PC-3 (cell line): ENCODE data around the gene KATNBL1. TPM values are rescaled to one million over a fixed set of nuclear protein-coding genes. Genes with fewer than 3 reads are reported as not detected.
"Not testable (repeated sequence)": the region's sequence is repeated elsewhere in the genome, so short reads cannot be mapped to it uniquely, and the experiment has no call there.

ENCODE experiments used
- ATAC-seq: fragments of 200-7000 bp; cut with Tn5 transposase; 2 replicates; pipeline ENCODE4 v1.9.1; 2020; ENCODE audit warnings: mild to moderate bottlenecking, moderate library complexity
- BruUV-seq: library from RNA; stranded (reverse); fragments of 400-500 nt; replicated peaks from 2 replicates; lab custom pipeline; 2021; lab: Mats Ljungman, UMichigan
- CTCF ChIA-PET: fragments of 300-600 bp; sonication (Branson Sonifier 250); formaldehyde crosslinking; loops from one replicate; lab custom pipeline; 2022; ENCODE audit warnings: antibody characterized with exemption; lab: Charles Lee
- POLR2A ChIA-PET: fragments of 300-600 bp; sonication (Branson Sonifier 250); formaldehyde crosslinking; loops from one replicate; lab custom pipeline; 2022; ENCODE audit warnings: antibody characterized with exemption; ENCODE audit not compliant: unreplicated experiment; lab: Charles Lee
- DNase-seq: peaks from one replicate; pipeline ENCODE4 v3.0.0-alpha.2; 2015
- H2AFZ ChIP-seq: fragments of 300-600 bp; sonication (generic); 2 replicates; pipeline ENCODE4 v1.6.0; 2016; ENCODE audit warnings: antibody characterized with exemption, low read length
- H3F3A ChIP-seq: fragments of 300-600 bp; sonication (generic); one replicate; pipeline ENCODE4 v1.6.0; 2017; ENCODE audit warnings: antibody characterized with exemption, low read length, control low read depth, mild to moderate bottlenecking; ENCODE audit not compliant: unreplicated experiment
- H3K27ac ChIP-seq: fragments of 300-600 bp; sonication (generic); 2 replicates; pipeline ENCODE4 v1.5.1; 2016; ENCODE audit warnings: mild to moderate bottlenecking, low read length
- H3K27me3 ChIP-seq: fragments of 300-600 bp; sonication (generic); 2 replicates; pipeline ENCODE4 v1.6.1; 2016; ENCODE audit warnings: low read length, mixed read lengths
- H3K36me3 ChIP-seq: fragments of 300-600 bp; sonication (generic); 2 replicates; pipeline ENCODE4 v1.6.1; 2016; ENCODE audit warnings: low read depth, mixed run types, low read length, mixed read lengths
- H3K4me1 ChIP-seq: fragments of 300-600 bp; sonication (generic); 2 replicates; pipeline ENCODE4 v1.5.1; 2016; ENCODE audit warnings: low read length; ENCODE audit not compliant: insufficient read depth
- H3K4me2 ChIP-seq: fragments of 300-600 bp; sonication (generic); 2 replicates; pipeline ENCODE4 v1.6.0; 2016; ENCODE audit warnings: low read length
- H3K4me3 ChIP-seq: fragments of 300-600 bp; sonication (generic); 2 replicates; pipeline ENCODE4 v1.5.1; 2016; ENCODE audit warnings: mild to moderate bottlenecking, low read length, mixed read lengths
- H3K79me2 ChIP-seq: fragments of 300-600 bp; sonication (generic); 2 replicates; pipeline ENCODE4 v1.6.1; 2017; ENCODE audit warnings: low read length, mixed read lengths
- H3K9ac ChIP-seq: fragments of 300-600 bp; sonication (generic); 2 replicates; pipeline ENCODE4 v1.6.0; 2016; ENCODE audit warnings: mild to moderate bottlenecking, low read length
- H3K9me2 ChIP-seq: fragments of 300-600 bp; sonication (generic); replicated peaks from 2 replicates; pipeline ENCODE4 v1.6.1; 2016; ENCODE audit warnings: mixed run types, low read length, mixed read lengths
- H3K9me3 ChIP-seq: fragments of 300-600 bp; sonication (generic); 2 replicates; pipeline ENCODE4 v1.6.1; 2016; ENCODE audit warnings: low read length, mixed read lengths
- H4K20me1 ChIP-seq: fragments of 300-600 bp; sonication (generic); 2 replicates; pipeline ENCODE4 v1.6.1; 2016; ENCODE audit warnings: low read length, mixed read lengths
- EZH2 ChIP-seq: fragments of 300-600 bp; sonication (generic); IDR thresholded peaks from one replicate; pipeline ENCODE4 v1.6.1; 2017; ENCODE audit warnings: antibody characterized with exemption, mild to moderate bottlenecking, low read length; ENCODE audit not compliant: unreplicated experiment
- EZH2phosphoT487 ChIP-seq: fragments of 300-600 bp; sonication (generic); IDR thresholded peaks from 2 replicates; pipeline ENCODE4 v1.6.1; 2018; ENCODE audit warnings: mild to moderate bottlenecking, antibody characterized with exemption, low read length, borderline replicate concordance
- intact Hi-C: fragments of 100-400 bp; cut with micrococcal nuclease; formaldehyde crosslinking; loops from 2 replicates; pipeline ENCODE4 v1.9.0; 2023
- total RNA-seq: library from RNA; depleted of rRNA; stranded (reverse); fragments of >200 nt; gene quantifications from 2 replicates; pipeline ENCODE4 v1.2.3, GENCODE V29; 2014
- TF ChIP-seq, protein P1 (sequence below): fragments of 300-600 bp; sonication (generic); conservative IDR thresholded peaks from 2 replicates; pipeline ENCODE4 v1.5.1; 2017; ENCODE audit warnings: antibody characterized with exemption, low read depth, mild to moderate bottlenecking, low read length

The KATNBL1 gene
- total RNA-seq, 1 experiment from 2014 or later: 57.6 TPM

DNA sequence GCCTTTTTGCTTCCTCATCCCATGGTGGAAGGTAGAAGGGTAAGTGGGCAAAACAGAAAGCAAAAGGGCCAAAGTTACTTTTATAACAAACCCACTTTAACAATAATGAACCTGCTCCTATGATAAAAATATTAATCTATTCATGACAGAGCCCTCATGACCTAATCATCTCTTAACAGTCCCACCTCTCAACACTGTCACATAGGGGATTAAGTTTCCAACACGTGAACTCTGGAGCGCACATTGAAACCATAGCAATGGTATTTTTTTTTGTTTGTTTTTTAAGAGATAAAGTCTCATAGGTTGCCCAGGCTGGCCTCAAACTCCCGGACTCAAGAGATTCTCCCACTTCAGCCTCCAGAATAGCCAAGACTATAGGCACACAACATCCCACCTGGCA lies 30.7 kb downstream of the KATNBL1 start:
- TF ChIP-seq, protein P1, sequence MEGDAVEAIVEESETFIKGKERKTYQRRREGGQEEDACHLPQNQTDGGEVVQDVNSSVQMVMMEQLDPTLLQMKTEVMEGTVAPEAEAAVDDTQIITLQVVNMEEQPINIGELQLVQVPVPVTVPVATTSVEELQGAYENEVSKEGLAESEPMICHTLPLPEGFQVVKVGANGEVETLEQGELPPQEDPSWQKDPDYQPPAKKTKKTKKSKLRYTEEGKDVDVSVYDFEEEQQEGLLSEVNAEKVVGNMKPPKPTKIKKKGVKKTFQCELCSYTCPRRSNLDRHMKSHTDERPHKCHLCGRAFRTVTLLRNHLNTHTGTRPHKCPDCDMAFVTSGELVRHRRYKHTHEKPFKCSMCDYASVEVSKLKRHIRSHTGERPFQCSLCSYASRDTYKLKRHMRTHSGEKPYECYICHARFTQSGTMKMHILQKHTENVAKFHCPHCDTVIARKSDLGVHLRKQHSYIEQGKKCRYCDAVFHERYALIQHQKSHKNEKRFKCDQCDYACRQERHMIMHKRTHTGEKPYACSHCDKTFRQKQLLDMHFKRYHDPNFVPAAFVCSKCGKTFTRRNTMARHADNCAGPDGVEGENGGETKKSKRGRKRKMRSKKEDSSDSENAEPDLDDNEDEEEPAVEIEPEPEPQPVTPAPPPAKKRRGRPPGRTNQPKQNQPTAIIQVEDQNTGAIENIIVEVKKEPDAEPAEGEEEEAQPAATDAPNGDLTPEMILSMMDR: no peak
- TF ChIP-seq EZH2phosphoT487 (no peak), EZH2 (no peak)
- H3F3A ChIP-seq: no peaks in the 10 kb centered on the region
- no peak overlapping the region for H3K9ac ChIP-seq
- no peak overlapping the region for H3K4me2 ChIP-seq
- no TSS peak for BruUV-seq
- no peak overlapping the region for H3K4me3 ChIP-seq
- no peak overlapping the region for H2AFZ ChIP-seq
- POLR2A ChIA-PET: no interaction called here
- no peaks in the 10 kb centered on the region for H3K27me3 ChIP-seq
- no peaks in the 10 kb centered on the region for H3K9me3 ChIP-seq
- H4K20me1 ChIP-seq: no peaks in the 10 kb centered on the region
- H3K9me2 ChIP-seq: no peaks in the 10 kb centered on the region
- intact Hi-C loops: loop anchor here (5.0 kb wide), 1 partner anchor 57 kb away; no protein-coding TSS in a partner anchor
- H3K27ac ChIP-seq: no peak overlapping the region
- H3K4me1 ChIP-seq: no peaks in the 10 kb centered on the region
- ATAC-seq: no peak
- CTCF ChIA-PET: no interaction called here
- DNase-seq: no peak
- peaks cover 33% of the 10 kb centered on the region for H3K36me3 ChIP-seq
- peaks cover 86% of the 10 kb centered on the region for H3K79me2 ChIP-seq

DNA sequence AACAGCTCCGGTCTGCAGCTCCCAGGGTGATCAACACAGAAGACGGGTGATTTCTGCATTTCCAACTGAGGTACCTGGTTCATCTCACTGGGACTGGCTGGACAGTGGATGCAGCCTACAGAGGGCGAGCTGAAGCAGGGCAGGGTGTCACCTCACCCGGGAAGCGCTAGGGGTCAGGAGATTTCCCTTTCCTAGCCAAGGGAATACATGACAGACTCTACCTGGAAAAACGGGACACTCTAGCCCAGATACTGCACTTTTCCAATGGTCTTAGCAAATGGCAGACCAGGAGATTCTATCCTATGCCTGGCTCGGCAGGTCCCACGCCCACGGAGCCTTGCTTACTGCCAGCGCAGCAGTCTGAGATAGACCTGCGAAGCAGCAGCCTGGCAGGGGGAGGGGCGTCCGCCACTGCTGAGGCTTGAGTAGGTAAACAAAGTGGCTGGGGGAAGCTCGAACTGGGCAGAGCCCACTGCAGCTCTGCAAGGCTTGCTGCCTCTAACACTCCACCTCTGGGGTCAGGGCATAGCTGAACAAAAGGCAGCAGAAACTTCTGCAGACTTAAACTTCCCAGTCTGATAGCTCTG lies 43.8 kb downstream of the KATNBL1 start:
- H3K4me2 ChIP-seq, H3K9ac ChIP-seq, H2AFZ ChIP-seq, intact Hi-C loops, H3K9me2 ChIP-seq, H4K20me1 ChIP-seq, CTCF ChIA-PET, H3K27me3 ChIP-seq, POLR2A ChIA-PET, ATAC-seq, H3K4me1 ChIP-seq, H3K4me3 ChIP-seq, DNase-seq, BruUV-seq, H3F3A ChIP-seq, H3K27ac ChIP-seq: not testable (repeated sequence)
- Histone ChIP-seq H3K36me3 (peaks cover 51% of the 10 kb centered on the region), H3K9me3 (peaks cover 20% of the 10 kb centered on the region), H3K79me2 (peaks cover 59% of the 10 kb centered on the region)

DNA sequence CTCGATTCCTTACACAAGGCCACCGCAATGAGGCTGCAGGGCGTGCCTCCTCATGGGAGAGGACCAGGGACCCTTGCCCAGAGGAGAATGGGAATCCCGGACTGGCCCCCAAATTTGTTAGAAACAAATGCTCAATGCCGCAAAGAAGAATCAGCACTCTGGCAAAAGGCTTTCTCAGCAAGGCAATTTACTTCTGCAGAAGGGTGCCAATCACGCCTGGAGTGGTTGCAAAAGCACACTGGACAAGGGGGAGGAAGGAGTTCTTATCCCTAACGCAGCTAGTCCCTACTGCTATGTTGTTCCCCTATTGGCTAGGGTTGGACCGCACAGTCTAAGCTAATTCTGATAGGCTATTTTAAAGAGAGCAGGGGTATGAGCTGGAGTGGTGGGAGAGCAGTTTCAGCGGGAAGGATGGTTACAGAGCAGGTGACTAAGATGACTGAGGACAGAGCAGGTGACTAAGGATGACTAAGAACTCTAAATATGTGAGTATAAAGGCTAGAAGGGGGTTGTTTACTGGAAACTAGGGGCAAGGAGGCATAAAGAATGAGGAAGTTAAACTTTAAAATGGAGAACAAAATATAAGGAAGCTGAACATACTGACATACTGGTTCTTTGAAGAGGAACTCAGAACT lies 48.5 kb downstream of the KATNBL1 start:
- ATAC-seq: peak; percentile 57; the same call in 1 of the 2 replicates
- POLR2A ChIA-PET: no interaction called here
- intact Hi-C loops: no loop called here

More for the DNA sequence above, 48.5 kb downstream of the KATNBL1 start:
- H3K4me2 ChIP-seq: no peak overlapping the region
- no TSS peak for BruUV-seq
- H3K27me3 ChIP-seq: no peaks in the 10 kb centered on the region
- H3F3A ChIP-seq: no peaks in the 10 kb centered on the region
- no peaks in the 10 kb centered on the region for H3K4me1 ChIP-seq
- peak overlapping the region; percentile 26; the same call in 1 of the 2 replicates for H3K4me3 ChIP-seq
- peaks cover 93% of the 10 kb centered on the region for H3K36me3 ChIP-seq
- CTCF ChIA-PET: interaction anchor here (0.6 kb wide), 1 partner anchor 39 kb away, joined by 3 read pairs; no protein-coding TSS in a partner anchor
- TF ChIP-seq EZH2 (no peak), EZH2phosphoT487 (no peak)
- TF ChIP-seq, protein P1: no peak
- DNase-seq: peak; percentile 57
- H4K20me1 ChIP-seq: no peaks in the 10 kb centered on the region
- no peak overlapping the region for H2AFZ ChIP-seq
- H3K9me3 ChIP-seq: peaks cover 40% of the 10 kb centered on the region
- H3K9ac ChIP-seq: no peak overlapping the region
- peak overlapping the region; percentile 54 for H3K27ac ChIP-seq
- peaks cover 25% of the 10 kb centered on the region for H3K79me2 ChIP-seq
- no peaks in the 10 kb centered on the region for H3K9me2 ChIP-seq
